Activated T-cell treated with anti-CD3 and anti-CD28 coated beads for 1 hour (primary cell): ENCODE measurements around the gene RSU1.

ENCODE experiments used
- DNase-seq: peaks from one replicate; pipeline ENCODE4 v3.0.0-alpha.2; 2020; ENCODE audit warnings: low read depth

RSU1 gene

GRCh38 chr10:16741540-16741939, 75.7 kb downstream of the RSU1 start:
- DNase-seq: no peak

GRCh38 chr10:16737420-16737819, 79.8 kb downstream of the RSU1 start:
- no peak for DNase-seq

GRCh38 chr10:16735671-16736070, 81.6 kb downstream of the RSU1 start:
- no peak for DNase-seq

GRCh38 chr10:16732376-16732775, 84.8 kb downstream of the RSU1 start:
- no peak for DNase-seq

- DNase-seq: no peak
Measured at GRCh38 chr10:16728266-16728665, 89.0 kb downstream of the RSU1 start.

GRCh38 chr10:16727666-16728065, 89.6 kb downstream of the RSU1 start:
- no peak for DNase-seq

- no peak for DNase-seq
Measured at GRCh38 chr10:16724509-16724908, 92.7 kb downstream of the RSU1 start.

- no peak for DNase-seq
Measured at GRCh38 chr10:16720812-16721211, 96.4 kb downstream of the RSU1 start.

GRCh38 chr10:16717622-16718395, 99.4 kb downstream of the RSU1 start:
- no peak for DNase-seq

GRCh38 chr10:16716051-16716450, 101.2 kb downstream of the RSU1 start:
- no peak for DNase-seq

GRCh38 chr10:16713290-16713689, 103.9 kb downstream of the RSU1 start:
- no peak for DNase-seq

- DNase-seq: no peak
Measured at GRCh38 chr10:16712883-16713282, 104.3 kb downstream of the RSU1 start.

- no peak for DNase-seq
Measured at GRCh38 chr10:16700331-16700730, 116.9 kb downstream of the RSU1 start.

GRCh38 chr10:16699435-16700057, 117.7 kb downstream of the RSU1 start:
- no peak for DNase-seq

GRCh38 chr10:16698461-16698860, 118.8 kb downstream of the RSU1 start:
- DNase-seq: no peak

GRCh38 chr10:16690417-16690816, 126.8 kb downstream of the RSU1 start:
- no peak for DNase-seq

- DNase-seq: no peak
Measured at GRCh38 chr10:16689696-16690095, 127.5 kb downstream of the RSU1 start.

- no peak for DNase-seq
Measured at GRCh38 chr10:16689227-16689626, 128.0 kb downstream of the RSU1 start.

GRCh38 chr10:16686054-16686902, 130.9 kb downstream of the RSU1 start:
- no peak for DNase-seq

- no peak for DNase-seq
Measured at GRCh38 chr10:16685551-16685950, 131.7 kb downstream of the RSU1 start.

GRCh38 chr10:16681521-16681920, 135.7 kb downstream of the RSU1 start:
- DNase-seq: no peak

- DNase-seq: no peak
Measured at GRCh38 chr10:16679511-16679910, 137.7 kb downstream of the RSU1 start.

- DNase-seq: no peak
Measured at GRCh38 chr10:16675334-16675733, 141.9 kb downstream of the RSU1 start.
